B cell (primary cell): ENCODE results near the gene ALG9. TPM values are rescaled to one million over a fixed set of nuclear protein-coding genes. Genes with fewer than 3 reads are reported as not detected.

Experiments used
- ATAC-seq: fragments of 200-7000 bp; cut with Tn5 transposase; one replicate; pipeline ENCODE4 v1.10.0; 2021; ENCODE audit warnings: low read depth, mild to moderate bottlenecking, moderate number of reproducible peaks, moderate library complexity
- CTCF ChIA-PET: fragments of 350-600 bp; sonication (Branson Sonifier 250); formaldehyde crosslinking; loops from one replicate; lab custom pipeline; 2021; ENCODE audit warnings: antibody characterized with exemption, inconsistent platforms; lab: Charles Lee
- POLR2A ChIA-PET: fragments of 350-600 bp; sonication (Branson Sonifier 250); formaldehyde crosslinking; loops from one replicate; lab custom pipeline; 2021; ENCODE audit warnings: antibody characterized with exemption; lab: Charles Lee
- DNase-seq: peaks from one replicate; pipeline ENCODE4 v3.0.0; 2013
- H2AFZ ChIP-seq: 2 replicates; pipeline ENCODE4 v1.6.1; 2012; ENCODE audit warnings: mild to moderate bottlenecking, low read depth, low read length; ENCODE audit not compliant: insufficient read depth, poor library complexity, severe bottlenecking
- H3K27ac ChIP-seq, 2 donors: 1 replicate in 1 of 2; 2 replicates in 1 of 2; pipeline ENCODE4 v1.5.1; 2012 to 2013; ENCODE audit warnings: low read length in 2 of 2, mild to moderate bottlenecking in 2 of 2, moderate library complexity in 1 of 2
- H3K27me3 ChIP-seq, 4 experiments: fragments of 200-600 bp in 1 of 4; sonication (generic) in 1 of 4; replicated peaks in 1 of 4; 1 replicate in 2 of 4; 2 replicates in 2 of 4; pipeline versions ENCODE4 v1.6.1 to v1.7.0; 2013 to 2016; ENCODE audit warnings: low read length in 3 of 4, mild to moderate bottlenecking in 2 of 4, mixed read lengths in 1 of 4, moderate library complexity in 1 of 4; ENCODE audit not compliant: insufficient read depth in 4 of 4, control insufficient read depth in 3 of 4; ENCODE audit errors: control extremely low read depth in 1 of 4
- H3K36me3 ChIP-seq, 2 experiments: replicated peaks in 1 of 2; 1 replicate in 1 of 2; 2 replicates in 1 of 2; pipeline versions ENCODE4 v1.6.1 to v1.7.1; 2013; ENCODE audit warnings: low read length in 1 of 2; ENCODE audit not compliant: insufficient read depth in 2 of 2, control insufficient read depth in 1 of 2; ENCODE audit errors: control extremely low read depth in 1 of 2, extremely low read depth in 1 of 2
- H3K4me1 ChIP-seq, 2 donors: fragments of 200-600 bp in 1 of 2; sonication (generic) in 1 of 2; 1 replicate in 1 of 2; 2 replicates in 1 of 2; pipeline versions ENCODE4 v1.5.1 to v1.6.1; 2013 to 2017; ENCODE audit warnings: low read length in 2 of 2; ENCODE audit not compliant: control insufficient read depth in 2 of 2, insufficient read depth in 2 of 2
- H3K4me2 ChIP-seq: replicated peaks from 2 replicates; pipeline ENCODE3; 2012; ENCODE audit warnings: mild to moderate bottlenecking, low read depth, low read length; ENCODE audit not compliant: poor library complexity, severe bottlenecking
- H3K4me3 ChIP-seq, 5 experiments: fragments of 200-600 bp in 1 of 5; sonication (generic) in 1 of 5; 1 replicate in 3 of 5; 2 replicates in 2 of 5; pipeline versions ENCODE4 v1.5.1 to v1.7.0; 2011 to 2016; ENCODE audit warnings: low read length in 4 of 5, mild to moderate bottlenecking in 4 of 5, low read depth in 2 of 5, control low read depth in 1 of 5, moderate library complexity in 1 of 5; ENCODE audit not compliant: insufficient read depth in 1 of 5; ENCODE audit errors: control extremely low read depth in 1 of 5, extremely low read depth in 1 of 5
- H3K79me2 ChIP-seq: fragments of 200-600 bp; sonication (generic); one replicate; pipeline ENCODE4 v1.6.0; 2016; ENCODE audit warnings: low read length; ENCODE audit not compliant: control insufficient read depth, insufficient read depth
- H3K9ac ChIP-seq: fragments of 200-600 bp; sonication (generic); 2 replicates; pipeline ENCODE4 v1.6.1; 2017; ENCODE audit warnings: mild to moderate bottlenecking, low read length, moderate library complexity
- H3K9me3 ChIP-seq, 3 donors: one replicate each; pipeline versions ENCODE4 v1.6.1 to v1.7.1; 2013; ENCODE audit warnings: low read length in 2 of 3; ENCODE audit not compliant: control insufficient read depth in 2 of 3, insufficient read depth in 1 of 3; ENCODE audit errors: control extremely low read depth in 1 of 3
- H4K20me1 ChIP-seq: 2 replicates; pipeline ENCODE4 v1.6.0; 2012; ENCODE audit warnings: mild to moderate bottlenecking, low read length; ENCODE audit not compliant: insufficient read depth, control insufficient read depth, poor library complexity, severe bottlenecking
- H3K27ac Mint-ChIP-seq: one replicate; pipeline ENCODE4 v1.8.0; 2021; ENCODE audit warnings: mixed read lengths
- H3K27me3 Mint-ChIP-seq: one replicate; pipeline ENCODE4 v1.8.0; 2021; ENCODE audit warnings: mixed read lengths
- H3K4me1 Mint-ChIP-seq: one replicate; pipeline ENCODE4 v1.8.0; 2021; ENCODE audit warnings: mixed read lengths
- H3K4me3 Mint-ChIP-seq: one replicate; pipeline ENCODE4 v1.8.0; 2021; ENCODE audit warnings: mixed read lengths
- H3K9me3 Mint-ChIP-seq: one replicate; pipeline ENCODE4 v1.8.0; 2022; ENCODE audit warnings: mixed read lengths; ENCODE audit not compliant: insufficient read depth
- CTCF ChIP-seq: fragments of 200-600 bp; IDR thresholded peaks from one replicate; pipeline ENCODE4 v1.8.0; 2022; ENCODE audit warnings: antibody characterized with exemption, mild to moderate bottlenecking
- EZH2 ChIP-seq: IDR thresholded peaks from 2 replicates; pipeline ENCODE4 v1.6.1; 2012; ENCODE audit warnings: borderline replicate concordance, low read depth, mild to moderate bottlenecking, moderate library complexity, low read length; ENCODE audit not compliant: insufficient read depth, poor library complexity, severe bottlenecking
- WGBS: methylation state at CpG from one replicate; pipeline ENCODE4 v1.1.5; 2013; ENCODE audit warnings: missing lambda C conversion rate; ENCODE audit not compliant: insufficient coverage; 5-methylcytosine and 5-hydroxymethylcytosine counted together
- intact Hi-C: fragments of 100-400 bp; cut with micrococcal nuclease; formaldehyde crosslinking; loops from one replicate; pipeline ENCODE4 v1.10.0; 2022
- polyA plus RNA-seq: library from polyadenylated mRNA; depleted of rRNA; stranded (reverse); fragments of >200 nt; gene quantifications from 2 replicates; pipeline ENCODE4 v1.2.3, GENCODE V29; 2012
- total RNA-seq, 2 donors: library from RNA; stranded (reverse); fragments of 120-200 nt in 1 of 2; gene quantifications; 1 replicate in 1 of 2; 2 replicates in 1 of 2; pipeline versions ENCODE4 v1.2.3 to v1.2.4, GENCODE V29; 2013 to 2022

Gene ALG9
- total and polyA plus RNA-seq, 2 donors (not counting 1 experiment from before 2014, with no cell fraction given): 21.2 to 29.9 TPM

- no peak overlapping the region for H2AFZ ChIP-seq
- 100% methylated on average over 2 of the region's 8 CpGs for WGBS
- CTCF ChIA-PET: interaction anchor here (1.2 to 1.3 kb wide), 2 partner anchors 9 to 13 kb away, joined by 3 read pairs; no protein-coding TSS in a partner anchor
- Mint-ChIP-seq H3K27ac (no peak overlapping the region), H3K4me3 (no peak overlapping the region), H3K4me1 (no peaks in the 10 kb centered on the region), H3K27me3 (no peaks in the 10 kb centered on the region), H3K9me3 (no peaks in the 10 kb centered on the region)
- TF ChIP-seq EZH2: no peak
- TF ChIP-seq CTCF: no peak
- H4K20me1 ChIP-seq: no peaks in the 10 kb centered on the region
- peaks cover 15 to 38% of the 10 kb centered on the region in 2 experiments for H3K36me3 ChIP-seq
- H3K27ac ChIP-seq: no peak overlapping the region
- no peaks in the 10 kb centered on the region for H3K79me2 ChIP-seq
- ATAC-seq (no peak), DNase-seq (no peak)
- H3K9ac ChIP-seq: no peak overlapping the region
- POLR2A ChIA-PET: no interaction called here
- H3K27me3 ChIP-seq: no peaks in the 10 kb centered on the region
- no peak overlapping the region for H3K4me2 ChIP-seq
- intact Hi-C loops: no loop called here
- peaks cover 0 to 2% (median 0%) of the 10 kb centered on the region in 3 donors for H3K9me3 ChIP-seq
- no peaks in the 10 kb centered on the region for H3K4me1 ChIP-seq
- no peak overlapping the region for H3K4me3 ChIP-seq
These were observed 20.3 kb downstream of the ALG9 start for GRCh38 chr11:111851067-111851466.

- ATAC-seq: no peak
- Histone ChIP-seq H3K36me3 (peaks cover 14 to 32% of the 10 kb centered on the region in 2 experiments), H4K20me1 (no peaks in the 10 kb centered on the region), H3K4me3 (no peak overlapping the region), H3K9ac (no peak overlapping the region), H3K9me3 (peaks cover 0 to 2% (median 0%) of the 10 kb centered on the region in 3 donors), H3K79me2 (no peaks in the 10 kb centered on the region), H3K27ac (no peak overlapping the region), H3K4me2 (no peak overlapping the region), H3K27me3 (no peaks in the 10 kb centered on the region), H3K4me1 (no peaks in the 10 kb centered on the region), H2AFZ (no peak overlapping the region)
- CTCF ChIA-PET: interaction anchor here (0.7 to 1.1 kb wide), 2 partner anchors 8 to 671 kb away, joined by 3 to 5 read pairs; no protein-coding TSS in a partner anchor
- H3K27ac Mint-ChIP-seq: no peak overlapping the region
- no peaks in the 10 kb centered on the region for H3K27me3 Mint-ChIP-seq
- TF ChIP-seq EZH2: no peak
- TF ChIP-seq CTCF: no peak
- intact Hi-C loops: no loop called here
- WGBS: no CpG with 5 or more reads among the region's 3 CpGs
- POLR2A ChIA-PET: no interaction called here
- DNase-seq: no peak
- no peaks in the 10 kb centered on the region for H3K4me1 Mint-ChIP-seq
- H3K4me3 Mint-ChIP-seq: no peak overlapping the region
- no peaks in the 10 kb centered on the region for H3K9me3 Mint-ChIP-seq
These were observed 21.8 kb downstream of the ALG9 start for GRCh38 chr11:111849631-111850030.
